Pulmonary artery endothelial cell (primary cell): ENCODE data around the gene SIGMAR1. TPM values are rescaled to one million over a fixed set of nuclear protein-coding genes. Genes with fewer than 3 reads are reported as not detected.
A peak's percentile ranks its signal among the peaks of the same experiment; 100 is the strongest.

Experiments used
- DNase-seq: peaks from one replicate; pipeline ENCODE4 v3.0.0-alpha.2; 2011; ENCODE audit warnings: low read depth, low spot score
- total RNA-seq: library from RNA; depleted of rRNA; stranded (reverse); fragments of >200 nt; gene quantifications from 2 replicates; pipeline ENCODE4 v1.2.3, GENCODE V29; 2014

The SIGMAR1 gene
- total RNA-seq: 59.9 and 66.2 TPM in 2 replicates

DNA sequence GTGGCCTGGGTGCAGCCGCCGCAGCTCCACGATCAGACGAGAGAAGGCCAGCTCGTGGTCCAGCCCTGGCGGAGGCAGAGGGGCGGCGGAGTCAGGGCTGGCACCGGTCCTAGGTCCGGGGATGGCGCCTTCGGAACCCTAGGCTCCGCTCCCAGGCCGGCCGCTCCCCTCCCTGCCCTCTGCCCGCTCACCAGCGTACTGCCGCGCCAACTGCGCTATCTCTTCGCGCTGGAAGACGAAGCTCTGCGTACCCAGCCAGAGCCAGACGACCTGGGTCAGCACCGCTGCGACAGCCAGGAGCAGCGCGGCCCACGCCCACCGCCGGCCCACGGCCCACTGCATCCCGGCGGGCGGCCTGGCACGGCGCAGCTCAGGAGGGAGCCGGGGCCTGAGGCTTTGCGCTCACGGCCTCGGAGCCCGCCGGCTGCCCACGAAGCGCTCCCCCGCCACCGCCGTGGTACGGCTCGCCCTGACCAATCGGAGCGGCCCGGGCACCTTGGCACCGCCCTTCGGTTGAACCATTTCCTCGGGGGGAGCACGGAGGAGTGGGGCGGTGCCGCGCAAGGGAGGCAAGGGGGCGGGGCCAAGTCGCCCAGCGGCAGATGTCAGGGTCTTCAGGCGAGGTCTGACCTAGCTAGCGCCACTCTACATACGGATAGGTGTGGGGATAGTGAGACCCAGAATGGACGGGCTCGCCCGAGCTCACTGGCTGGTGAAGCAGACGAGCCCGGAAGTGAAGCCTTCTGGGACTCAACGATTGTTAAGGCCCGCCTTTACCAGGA is at the start of gene SIGMAR1:
SIGMAR1 (minus strand) TSS at position 432 of the 782 bp plus-strand sequence; CDS start at position 342, 90 bp downstream.
- peak; percentile 74 for DNase-seq

DNA sequence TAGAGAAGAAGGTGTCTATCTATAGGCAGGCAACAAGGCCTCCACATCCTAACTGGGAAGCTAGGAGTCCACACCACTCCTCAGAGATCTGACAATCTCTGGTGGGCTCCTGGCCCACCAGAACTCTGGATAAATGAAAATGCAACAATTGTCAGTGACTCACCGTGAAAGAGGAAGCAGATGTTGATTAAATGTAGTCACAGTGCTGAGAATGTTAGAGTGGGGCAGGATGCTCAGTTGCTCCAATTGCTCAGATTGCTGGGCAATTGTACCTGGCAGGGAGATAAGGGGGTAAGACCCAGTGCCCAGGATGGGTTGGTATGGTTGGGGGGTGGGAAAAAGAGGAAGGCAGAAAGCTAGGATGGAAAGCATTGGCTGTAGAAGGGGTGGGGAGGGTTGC is 49.1 kb upstream of the SIGMAR1 start:
- no peak for DNase-seq

DNA sequence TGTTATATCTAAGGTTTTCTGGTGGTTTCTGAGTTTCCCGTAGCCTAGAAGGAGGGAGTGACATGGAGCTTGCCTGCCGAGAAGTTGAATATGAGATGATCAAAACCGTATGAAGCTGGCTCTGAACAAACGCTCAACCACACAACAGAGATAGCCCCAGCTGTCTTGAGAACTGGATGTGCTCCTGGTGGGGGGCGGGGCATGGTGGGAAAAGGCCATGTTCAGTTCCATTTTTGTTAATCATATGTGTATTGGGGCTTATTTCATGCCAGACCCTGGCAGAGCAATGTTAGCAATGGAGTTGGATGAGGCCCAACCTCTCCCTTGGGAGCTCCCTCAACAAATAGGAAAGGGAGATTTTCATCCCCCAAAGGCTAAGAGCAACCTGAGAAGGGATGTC is 48.6 kb upstream of the SIGMAR1 start:
- no peak for DNase-seq

DNA sequence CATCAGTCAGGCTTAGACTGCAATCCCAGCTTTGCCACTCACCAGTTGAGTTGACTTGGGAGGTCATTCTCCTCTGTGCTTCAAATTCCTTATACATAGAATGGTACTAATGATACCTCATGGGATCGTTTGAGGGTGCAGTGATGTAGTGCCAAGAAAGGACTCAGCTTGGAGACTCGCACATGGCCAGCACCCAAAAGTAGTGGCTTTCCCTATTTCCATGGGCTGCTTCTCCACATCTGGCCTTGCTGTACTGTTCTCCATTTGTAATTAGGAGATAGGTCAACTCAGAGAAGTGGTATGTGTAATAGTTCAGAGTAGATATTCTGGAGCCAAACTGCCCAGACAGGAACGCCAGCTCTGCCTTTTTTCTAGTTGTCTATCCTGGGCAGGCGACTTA is 48.0 kb upstream of the SIGMAR1 start:
- no peak for DNase-seq

DNA sequence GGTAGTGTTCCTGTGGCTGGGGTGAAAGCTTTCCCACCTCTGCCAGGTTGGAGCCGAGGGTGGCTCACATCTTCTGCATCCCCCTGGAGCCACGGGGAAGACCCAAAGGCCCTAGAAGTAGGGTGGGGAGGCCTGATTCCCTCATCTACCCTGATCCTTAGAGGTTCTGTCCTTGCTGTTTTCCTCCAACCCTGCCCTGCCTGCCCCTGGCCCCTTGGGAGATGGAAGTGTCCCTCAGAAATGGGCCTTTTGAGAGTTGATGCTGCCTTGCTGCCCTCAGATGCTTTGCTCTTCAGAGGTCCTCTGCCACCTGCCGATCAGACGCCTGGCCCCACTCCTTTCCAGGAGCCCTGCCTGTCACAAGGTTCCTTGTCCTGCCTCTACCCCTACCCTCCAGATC is 47.2 kb upstream of the SIGMAR1 start:
- no peak for DNase-seq

DNA sequence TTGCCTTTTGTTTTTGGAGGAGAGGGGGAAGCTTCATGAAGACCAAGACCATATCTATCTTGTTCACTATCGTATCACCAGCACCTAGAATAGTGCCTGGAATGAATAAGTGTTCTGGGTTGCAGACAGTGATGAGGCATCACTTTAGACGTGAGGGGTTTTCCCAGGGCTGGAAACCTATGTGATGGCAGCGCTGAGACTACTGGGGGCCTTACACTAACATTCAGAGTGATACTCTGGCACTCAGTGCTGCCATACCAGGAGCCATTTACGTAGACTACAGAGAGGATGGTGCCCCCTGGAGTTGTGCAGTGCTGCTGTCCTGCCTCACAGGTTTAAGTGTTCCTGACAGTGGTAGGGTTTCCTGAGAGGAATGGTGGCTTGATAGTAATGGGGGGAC is 46.6 kb upstream of the SIGMAR1 start:
- no peak for DNase-seq

DNA sequence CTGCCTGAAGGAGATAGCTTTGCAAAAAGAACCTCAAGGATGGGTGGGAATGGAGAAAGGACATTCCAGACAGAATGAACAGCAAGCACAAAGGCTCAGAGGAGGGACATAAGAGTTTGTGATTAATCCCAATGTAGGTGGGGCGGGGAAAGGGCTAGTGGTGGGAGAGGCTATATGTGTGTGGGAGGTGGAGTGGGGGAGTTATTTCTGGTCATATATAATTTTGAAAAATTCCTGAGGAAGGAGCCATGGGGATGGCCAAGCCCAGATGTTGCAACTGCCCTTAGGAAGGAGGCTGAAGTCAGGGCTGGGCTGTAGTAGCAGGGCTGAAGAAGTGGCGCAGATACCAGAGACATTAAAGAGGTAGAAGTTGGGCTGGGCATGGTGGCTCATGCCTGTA is 38.3 kb upstream of the SIGMAR1 start:
- DNase-seq: no peak

DNA sequence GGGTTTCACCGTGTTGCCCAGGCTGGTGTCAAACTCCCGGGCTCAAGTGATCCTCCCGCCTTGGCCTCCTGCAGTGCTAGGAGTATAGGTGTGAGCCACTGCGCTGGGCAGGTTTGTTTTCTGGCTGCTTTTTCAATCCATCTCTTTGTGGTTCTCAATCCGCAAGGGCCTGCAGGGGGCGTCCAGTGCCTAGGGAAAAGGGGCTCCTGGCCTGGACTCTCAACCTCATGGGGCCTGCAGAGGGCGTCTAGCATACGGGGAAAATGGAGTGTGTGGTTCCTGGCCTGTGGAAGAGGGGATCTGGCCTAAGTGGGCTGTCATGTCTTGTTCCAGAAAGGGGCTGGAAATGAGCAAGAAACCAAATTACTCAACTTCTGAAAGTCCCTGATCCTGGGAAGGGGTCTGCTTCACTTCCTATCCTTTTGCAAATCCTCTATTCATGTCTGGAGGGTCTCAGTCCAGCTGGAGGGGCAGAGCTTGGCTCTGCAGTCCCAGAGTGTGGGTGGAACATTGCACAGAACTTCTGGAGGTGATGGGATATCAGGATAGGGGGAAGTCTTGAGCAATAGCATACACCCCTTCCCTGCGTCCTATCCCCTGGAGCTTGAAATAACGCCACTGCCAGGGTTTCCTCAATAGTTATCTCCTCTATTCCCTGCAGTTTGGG is 37.6 kb upstream of the SIGMAR1 start:
- DNase-seq: peak; percentile 33

DNA sequence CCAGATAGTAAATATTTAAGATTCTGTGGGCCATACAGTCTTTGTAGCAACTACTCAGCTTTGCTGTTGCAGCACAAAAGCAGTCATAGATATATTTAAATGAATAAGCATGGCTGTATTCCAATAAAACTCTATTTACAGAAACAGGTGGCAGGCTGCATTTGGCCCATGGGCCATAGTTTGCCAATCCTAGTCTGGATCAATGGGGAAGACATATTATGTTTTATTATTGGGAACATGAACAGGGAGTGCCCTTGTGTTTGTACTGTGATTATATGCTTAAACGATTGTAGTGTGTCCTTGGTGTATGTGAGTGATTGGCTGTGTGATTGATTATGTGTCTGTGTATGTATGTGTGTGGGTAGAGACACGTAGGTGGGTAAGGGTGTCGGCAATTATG is 36.9 kb upstream of the SIGMAR1 start:
- DNase-seq: no peak

DNA sequence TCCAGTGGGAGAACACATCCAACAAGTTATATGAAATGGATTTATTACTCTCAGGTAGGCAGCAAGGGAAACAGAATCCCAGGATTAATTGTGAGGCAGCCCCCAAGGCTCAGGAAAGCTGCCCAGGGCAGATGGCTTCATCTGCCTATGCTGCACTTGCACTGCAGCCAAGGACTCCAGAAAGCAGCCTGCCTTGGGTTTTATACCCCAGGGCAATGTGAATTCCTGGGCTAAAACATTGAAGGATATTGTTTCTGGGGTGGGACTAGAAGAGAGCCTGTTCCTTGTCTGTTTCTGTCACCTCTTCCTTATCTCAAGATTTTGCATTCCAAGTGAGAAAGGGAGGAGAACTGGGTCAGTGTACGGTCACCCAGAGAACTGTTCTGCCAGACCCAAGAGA is 33.7 kb upstream of the SIGMAR1 start:
- no peak for DNase-seq

DNA sequence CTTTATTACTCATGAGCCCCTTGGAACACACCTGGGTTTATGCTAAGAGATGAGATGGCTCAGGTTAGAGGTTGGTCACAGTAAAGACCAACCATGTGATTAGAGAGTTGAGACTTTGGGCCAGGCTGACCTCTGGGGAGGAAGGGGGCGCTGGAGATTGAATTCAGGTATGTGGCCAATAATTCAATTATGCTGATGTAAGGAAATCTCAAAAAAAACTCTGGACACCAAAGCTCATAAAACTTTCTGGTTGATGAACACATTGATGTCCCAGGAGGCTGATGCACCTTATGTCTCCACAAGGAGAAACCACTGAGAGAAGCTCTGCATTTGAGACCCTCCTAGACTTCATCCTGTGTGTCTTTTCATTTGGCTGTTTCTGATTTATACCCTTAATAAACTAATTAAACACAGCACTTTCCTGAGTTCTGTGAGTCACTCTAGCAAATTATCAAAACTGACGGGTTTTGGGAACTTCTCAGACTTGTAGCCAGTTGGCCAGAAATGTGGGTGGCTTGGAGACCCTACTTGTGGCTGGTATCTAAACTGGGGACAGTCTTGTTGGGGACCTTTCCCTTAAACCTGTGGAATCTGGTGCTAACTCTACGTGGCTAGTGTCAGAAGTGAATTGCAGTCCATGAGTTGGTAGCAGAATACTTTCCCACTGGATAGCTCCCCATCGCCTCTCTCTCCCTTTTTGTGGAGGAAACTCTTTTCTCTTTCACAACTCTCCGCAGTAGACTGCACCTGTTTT is 32.4 kb upstream of the SIGMAR1 start:
- DNase-seq: no peak

DNA sequence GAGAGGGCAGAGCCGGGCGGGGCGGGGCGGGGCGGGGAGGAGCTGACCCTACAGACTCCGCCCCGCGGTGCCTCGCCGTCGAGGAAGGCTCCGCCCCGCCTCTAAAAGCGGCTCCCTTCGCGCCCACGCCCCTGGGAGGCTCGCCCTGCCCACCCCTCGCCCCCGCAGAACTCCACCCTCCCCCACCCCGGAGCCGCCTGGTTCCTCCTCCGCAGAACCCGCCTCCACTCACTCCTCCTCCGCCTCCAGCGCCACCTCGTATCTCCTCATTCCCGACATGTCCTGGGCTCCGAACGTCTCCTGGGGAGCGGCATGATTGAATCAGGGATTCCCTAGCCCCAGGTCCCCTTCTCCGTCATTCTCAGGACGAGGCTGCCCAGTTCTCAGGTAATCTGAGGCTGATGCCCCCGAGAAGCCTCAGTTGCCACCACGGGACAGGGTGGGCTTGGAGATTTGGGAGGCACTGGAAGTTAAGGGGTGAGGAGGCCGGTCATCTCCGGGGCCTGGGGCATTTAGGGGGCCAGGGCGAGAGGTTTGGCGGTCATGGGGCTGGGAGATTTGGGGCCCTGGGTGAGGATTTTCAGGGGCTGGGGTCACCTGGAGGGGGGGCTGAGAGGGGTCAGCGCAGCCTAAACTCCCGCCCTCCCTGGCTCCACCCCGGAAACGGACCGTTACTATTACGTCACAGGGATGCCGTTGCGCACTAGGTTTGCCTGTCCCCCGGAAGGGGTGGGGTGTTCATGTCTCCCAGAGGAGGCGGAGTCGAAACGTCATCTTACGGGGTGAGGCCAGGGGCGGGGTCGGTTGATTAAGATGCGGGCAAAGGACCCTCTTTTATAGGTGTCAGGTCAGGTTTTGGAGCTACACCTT is 28.0 kb upstream of the SIGMAR1 start:
- peak; percentile 66 for DNase-seq

DNA sequence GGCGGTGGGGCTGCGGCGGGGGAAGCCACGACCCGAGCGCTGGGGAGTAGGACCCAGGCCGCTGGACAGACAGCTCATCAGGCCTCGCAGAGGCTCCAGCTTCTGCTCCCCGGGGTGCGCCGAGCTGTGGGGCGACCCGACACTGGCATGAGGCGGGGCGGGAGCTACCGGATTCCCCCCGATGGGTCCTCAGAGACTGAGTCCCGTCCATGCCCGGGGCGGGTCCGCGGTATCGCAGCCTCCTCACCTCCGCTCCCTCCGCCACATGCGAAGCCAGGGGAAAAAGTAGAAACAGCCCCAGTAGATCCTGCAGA is 27.4 kb upstream of the SIGMAR1 start:
- DNase-seq: no peak

DNA sequence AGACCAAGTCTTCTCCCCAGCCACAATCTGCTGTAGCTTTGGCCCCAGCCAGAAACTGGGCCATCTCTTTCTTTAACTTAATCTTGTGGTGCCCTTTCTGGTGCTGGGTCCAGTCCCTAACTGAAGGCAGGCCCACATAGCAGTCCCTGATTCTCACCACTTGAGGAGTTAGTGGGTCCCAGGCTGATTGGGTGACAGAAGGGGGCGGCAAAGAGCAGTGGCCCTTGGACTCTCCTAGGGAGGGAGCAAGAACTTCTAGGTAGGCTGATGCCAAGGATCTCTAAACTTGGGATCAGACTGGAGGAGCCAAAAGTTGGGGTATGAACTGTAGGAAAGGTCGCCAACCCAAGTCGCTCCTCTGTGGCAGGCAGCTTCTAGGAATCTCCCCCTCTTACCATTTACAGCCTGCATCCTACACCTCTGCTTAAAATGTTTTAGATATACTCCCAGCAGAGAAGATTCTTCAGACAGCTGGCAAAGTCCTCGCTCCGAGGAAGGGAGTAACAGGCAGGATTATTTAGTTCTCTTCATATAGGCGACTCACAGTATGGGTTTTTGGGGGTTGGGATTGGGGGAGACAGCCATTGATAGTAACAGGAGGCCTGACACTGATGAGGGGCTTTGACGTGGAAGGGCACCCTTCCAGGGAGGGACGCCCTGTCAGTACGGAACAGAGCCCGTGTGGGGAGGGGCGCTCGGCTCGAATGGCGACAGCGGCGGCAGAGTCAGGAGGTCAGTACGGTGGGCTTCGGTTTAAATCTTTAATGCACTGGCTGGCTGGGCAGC is 26.9 kb upstream of the SIGMAR1 start:
- DNase-seq: peak; percentile 22

DNA sequence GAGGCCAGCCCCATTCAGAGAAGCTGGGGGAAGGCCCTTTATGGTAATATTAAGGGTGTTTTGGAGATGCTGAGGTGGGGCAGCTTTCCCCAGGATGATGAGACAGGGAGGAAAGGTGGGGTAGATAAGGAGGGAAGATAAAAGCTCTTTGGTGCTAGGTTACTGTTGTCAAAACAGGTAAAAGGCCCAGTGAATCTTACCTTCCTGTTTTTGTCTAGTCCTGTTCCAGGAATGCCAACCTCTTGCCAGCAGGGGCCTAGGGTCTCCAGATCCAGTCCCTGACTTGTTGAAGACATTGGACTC is 25.7 kb upstream of the SIGMAR1 start:
- DNase-seq: no peak

DNA sequence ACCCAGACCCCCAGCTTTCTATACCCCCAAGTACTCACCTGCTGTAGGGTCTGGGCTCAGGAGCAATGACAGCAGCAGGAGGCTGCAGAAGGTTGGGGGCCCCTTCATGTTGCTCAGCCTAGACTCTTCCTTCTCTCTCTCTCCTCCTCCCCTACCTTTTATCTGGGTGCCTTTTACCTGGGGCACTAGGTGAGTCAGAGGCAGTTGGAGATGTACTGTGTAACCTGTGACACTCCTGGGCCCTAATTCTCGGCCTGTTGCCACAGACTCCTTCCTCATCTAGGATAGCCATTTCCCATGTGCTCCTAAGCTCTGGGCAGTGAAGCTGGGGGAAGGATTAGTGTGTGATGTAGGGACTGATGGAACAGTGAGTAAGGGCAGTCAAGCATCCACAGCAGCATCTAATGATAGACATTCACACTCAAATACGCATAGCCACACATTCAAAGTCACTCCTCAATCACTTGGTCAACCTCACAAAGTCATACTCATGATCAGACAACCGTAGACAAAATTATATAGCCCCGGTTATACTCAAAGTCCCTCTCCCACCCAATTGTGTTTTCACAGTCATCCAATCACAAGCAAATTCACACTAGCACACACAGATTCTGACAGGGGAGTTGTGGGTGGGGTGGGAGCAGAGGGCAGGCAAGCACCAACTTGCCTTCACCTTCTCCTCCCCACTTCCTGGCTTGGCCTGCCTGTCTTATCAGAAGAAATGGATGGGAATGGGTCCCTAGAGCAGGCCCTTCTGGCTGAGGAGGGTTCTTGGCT is 25.1 kb upstream of the SIGMAR1 start, which contains the start of gene CCL27:
CCL27 (minus strand) TSS at position 132 of the 777 bp plus-strand sequence; CDS start at position 108, 24 bp downstream.
- DNase-seq: no peak

DNA sequence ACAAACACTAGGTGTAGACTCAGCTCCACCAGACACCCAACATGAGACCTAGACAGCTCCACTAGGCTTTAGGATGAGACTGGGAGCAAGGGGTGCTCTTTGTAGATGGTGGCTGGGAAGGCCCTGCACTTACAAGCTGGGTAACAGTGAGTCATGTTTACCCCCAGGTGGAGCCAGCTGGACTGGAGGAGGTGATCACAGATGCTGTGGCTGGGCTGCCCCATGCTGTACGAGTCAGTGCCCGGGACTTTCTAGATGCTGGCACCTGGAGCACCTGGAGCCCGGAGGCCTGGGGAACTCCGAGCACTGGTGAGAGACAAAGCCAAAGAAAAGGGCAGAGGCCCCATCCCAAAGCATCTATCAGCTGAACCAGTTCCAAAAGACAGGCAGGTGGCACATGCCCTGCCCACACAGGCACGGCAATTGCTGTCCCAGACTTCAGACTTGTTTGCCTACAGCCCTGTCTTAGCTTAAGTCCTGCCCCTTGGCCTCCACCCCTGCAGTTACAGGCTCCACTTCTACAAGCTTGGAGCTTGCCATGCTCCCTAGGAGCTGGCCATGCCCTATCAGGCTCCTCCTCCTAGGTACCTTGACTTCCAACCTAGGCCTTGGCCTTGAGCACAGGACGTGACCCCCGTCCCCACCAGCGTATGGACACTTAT is 22.1 kb upstream of the SIGMAR1 start:
- no peak for DNase-seq

DNA sequence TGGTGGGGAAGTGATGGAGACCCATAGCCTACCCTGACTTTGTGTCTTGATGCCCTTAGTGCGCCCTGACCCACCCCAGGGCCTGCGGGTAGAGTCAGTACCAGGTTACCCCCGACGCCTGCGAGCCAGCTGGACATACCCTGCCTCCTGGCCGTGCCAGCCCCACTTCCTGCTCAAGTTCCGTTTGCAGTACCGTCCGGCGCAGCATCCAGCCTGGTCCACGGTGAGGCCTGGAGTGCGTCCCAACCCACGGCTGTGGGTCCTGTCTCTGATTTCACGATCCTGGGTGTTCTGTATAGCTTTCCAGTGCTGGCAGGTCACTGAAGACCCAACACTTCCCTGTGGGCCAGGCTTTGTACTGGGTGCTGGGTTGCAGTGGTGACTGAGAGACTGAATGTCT is 20.9 kb upstream of the SIGMAR1 start:
- no peak for DNase-seq

DNA sequence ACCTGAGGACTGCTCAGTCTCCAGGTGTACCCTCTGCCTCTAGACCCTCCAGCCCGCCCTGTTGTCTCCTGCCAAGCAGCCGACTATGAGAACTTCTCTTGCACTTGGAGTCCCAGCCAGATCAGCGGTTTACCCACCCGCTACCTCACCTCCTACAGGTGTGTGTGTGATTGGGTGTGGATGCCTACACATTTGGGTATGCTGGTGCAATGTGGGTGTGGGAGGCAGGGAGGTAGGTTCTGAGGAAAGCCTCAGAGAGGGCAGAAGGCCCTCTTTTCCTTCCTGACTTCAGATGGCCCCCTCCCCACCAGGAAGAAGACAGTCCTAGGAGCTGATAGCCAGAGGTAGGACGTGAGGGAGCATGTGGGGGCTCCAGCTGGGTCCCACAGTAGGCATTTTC is 19.4 kb upstream of the SIGMAR1 start:
- no peak for DNase-seq

DNA sequence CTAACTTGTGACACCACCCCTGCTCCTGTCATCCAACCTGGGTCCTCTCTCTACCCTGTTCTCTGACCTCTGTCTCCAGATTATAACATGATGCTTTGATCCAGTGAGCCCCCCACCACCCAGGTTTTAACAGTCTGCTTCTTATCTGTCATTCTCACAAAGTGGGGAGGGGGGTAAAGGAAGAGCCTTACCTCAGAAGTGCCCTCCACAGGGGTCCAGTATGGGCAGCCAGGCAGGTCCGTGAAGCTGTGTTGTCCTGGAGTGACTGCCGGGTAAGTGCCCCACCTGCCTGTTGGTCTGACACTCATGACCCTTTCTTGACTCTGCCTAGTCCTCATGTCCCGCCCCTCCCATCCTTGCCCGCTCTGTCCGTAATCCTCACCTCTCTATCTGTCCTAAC is 17.8 kb upstream of the SIGMAR1 start:
- DNase-seq: no peak
